GM12892 (cell line): ENCODE data around the gene SMG5.

Experiments
- POLR2A ChIP-seq: IDR thresholded peaks from 2 replicates; pipeline ENCODE4 v1.6.1; 2011; ENCODE audit warnings: low read depth, low read length, control low read depth
- POLR2AphosphoS5 ChIP-seq: IDR thresholded peaks from 2 replicates; pipeline ENCODE4 v1.6.1; 2011; ENCODE audit warnings: low read depth, low read length, control low read depth

GRCh38 chr1:156221986-156222692 lies 60.5 kb downstream of the SMG5 start:
- TF ChIP-seq POLR2AphosphoS5 (no peak), POLR2A (no peak)
